Mesendoderm (in vitro differentiated cells): ENCODE measurements around the gene JAML. TPM values are rescaled to one million over a fixed set of nuclear protein-coding genes. Genes with fewer than 3 reads are reported as not detected.

ENCODE experiments used
- DNase-seq: peaks from one replicate; pipeline ENCODE4 v3.0.0; 2013
- H2AK5ac ChIP-seq: 2 replicates; pipeline ENCODE4 v1.6.1; 2013; ENCODE audit warnings: low read length, inconsistent platforms
- H2BK120ac ChIP-seq: 2 replicates; pipeline ENCODE4 v1.6.1; 2013; ENCODE audit warnings: low read depth, mild to moderate bottlenecking, low read length, moderate library complexity, mixed read lengths
- H2BK15ac ChIP-seq: replicated peaks from 2 replicates; pipeline ENCODE4 v1.6.1; 2013; ENCODE audit warnings: low read depth, mild to moderate bottlenecking, moderate library complexity
- H2BK5ac ChIP-seq: 2 replicates; pipeline ENCODE4 v1.6.1; 2013; ENCODE audit warnings: low read length, inconsistent platforms
- H3K18ac ChIP-seq: 2 replicates; pipeline ENCODE4 v1.6.1; 2013; ENCODE audit warnings: mild to moderate bottlenecking, low read length, mixed read lengths
- H3K23ac ChIP-seq: one replicate; pipeline ENCODE4 v1.6.1; 2013; ENCODE audit warnings: low read length
- H3K27ac ChIP-seq: 2 replicates; pipeline ENCODE4 v1.5.1; 2013; ENCODE audit warnings: low read depth, mild to moderate bottlenecking, inconsistent platforms, low read length, moderate library complexity
- H3K27me3 ChIP-seq: 2 replicates; pipeline ENCODE4 v1.6.1; 2013; ENCODE audit warnings: low read length, control low read depth, mild to moderate bottlenecking, inconsistent platforms; ENCODE audit not compliant: insufficient read depth, poor library complexity
- H3K36me3 ChIP-seq: 2 replicates; pipeline ENCODE4 v1.6.1; 2013; ENCODE audit warnings: low read length, inconsistent platforms; ENCODE audit not compliant: control insufficient read depth, insufficient read depth
- H3K4ac ChIP-seq: one replicate; pipeline ENCODE4 v1.6.1; 2013; ENCODE audit warnings: low read depth, mild to moderate bottlenecking, low read length, moderate library complexity
- H3K4me1 ChIP-seq: 2 replicates; pipeline ENCODE4 v1.6.1; 2013; ENCODE audit warnings: low read depth, low read length, inconsistent platforms; ENCODE audit not compliant: control insufficient read depth
- H3K4me2 ChIP-seq: 2 replicates; pipeline ENCODE4 v1.6.1; 2013; ENCODE audit warnings: low read length
- H3K4me3 ChIP-seq: 2 replicates; pipeline ENCODE4 v1.5.1; 2013; ENCODE audit warnings: mild to moderate bottlenecking, low read length
- H3K56ac ChIP-seq: one replicate; pipeline ENCODE4 v1.6.1; 2013; ENCODE audit warnings: low read length
- H3K79me1 ChIP-seq: 2 replicates; pipeline ENCODE4 v1.6.1; 2013; ENCODE audit warnings: low read length, inconsistent platforms
- H3K79me2 ChIP-seq: 2 replicates; pipeline ENCODE4 v1.6.1; 2013; ENCODE audit warnings: mild to moderate bottlenecking, low read length; ENCODE audit not compliant: control insufficient read depth, insufficient read depth
- H3K9ac ChIP-seq: 2 replicates; pipeline ENCODE4 v1.6.1; 2013; ENCODE audit warnings: low read length, inconsistent platforms
- H4K5ac ChIP-seq: one replicate; pipeline ENCODE4 v1.6.1; 2013; ENCODE audit warnings: low read length
- H4K8ac ChIP-seq: one replicate; pipeline ENCODE4 v1.6.1; 2013; ENCODE audit warnings: low read depth, mild to moderate bottlenecking, control low read depth, low read length, moderate library complexity
- WGBS: extraction: QIAGEN DNeasy Blood & Tissue Kit; methylation state at CpG from one replicate; pipeline ENCODE4 v1.1.7; 2013; ENCODE audit warnings: low lambda C conversion rate, missing lambda C conversion rate; ENCODE audit not compliant: insufficient coverage; ENCODE audit errors: extremely low coverage; 5-methylcytosine and 5-hydroxymethylcytosine counted together
- polyA plus RNA-seq, 2 experiments: library from polyadenylated mRNA; stranded (reverse); fragments of 200-250 nt; gene quantifications; one replicate each; pipeline ENCODE4 v1.2.3, GENCODE V29; 2013

JAML gene, protein sequence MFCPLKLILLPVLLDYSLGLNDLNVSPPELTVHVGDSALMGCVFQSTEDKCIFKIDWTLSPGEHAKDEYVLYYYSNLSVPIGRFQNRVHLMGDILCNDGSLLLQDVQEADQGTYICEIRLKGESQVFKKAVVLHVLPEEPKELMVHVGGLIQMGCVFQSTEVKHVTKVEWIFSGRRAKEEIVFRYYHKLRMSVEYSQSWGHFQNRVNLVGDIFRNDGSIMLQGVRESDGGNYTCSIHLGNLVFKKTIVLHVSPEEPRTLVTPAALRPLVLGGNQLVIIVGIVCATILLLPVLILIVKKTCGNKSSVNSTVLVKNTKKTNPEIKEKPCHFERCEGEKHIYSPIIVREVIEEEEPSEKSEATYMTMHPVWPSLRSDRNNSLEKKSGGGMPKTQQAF
- polyA plus RNA-seq (2013, experiment 1 of 2) = 0.14 TPM
- polyA plus RNA-seq (2013, experiment 2 of 2) = 0.20 TPM

DNA sequence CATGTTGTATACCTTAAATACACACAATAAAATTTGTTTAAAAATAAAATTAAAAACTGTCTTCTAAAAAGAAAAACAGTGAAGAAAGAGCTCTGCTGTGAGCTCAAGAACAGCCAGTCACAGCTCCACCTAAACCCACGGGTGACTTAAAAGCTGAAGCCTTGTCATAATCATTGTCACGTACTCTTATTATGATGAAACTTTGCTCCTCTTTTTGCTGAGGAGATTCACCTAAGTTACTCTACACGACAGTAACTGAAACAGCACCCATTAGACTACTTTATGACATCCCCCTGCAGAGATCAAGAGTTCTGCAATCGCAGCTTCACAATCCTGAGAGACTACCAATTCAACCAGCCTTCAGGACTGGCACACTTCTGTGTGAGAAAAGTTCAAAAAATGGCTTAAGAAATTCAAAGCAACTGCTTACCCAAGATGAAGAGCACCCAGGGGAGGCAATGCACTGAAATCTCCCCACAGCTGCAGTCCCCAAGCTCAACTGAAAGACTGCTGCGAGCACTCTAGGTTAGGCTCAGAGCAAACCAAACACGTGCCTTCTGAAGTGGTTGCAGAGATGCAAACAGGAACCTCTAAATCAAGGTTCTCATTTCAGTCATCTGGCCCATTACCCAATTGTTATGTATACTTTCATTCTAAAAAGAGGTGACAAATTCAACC, at the start of gene JAML:
JAML (minus strand) TSS at position 501 of the 678 bp plus-strand sequence. CDS start 10,145 bp downstream, outside the sequence.
- no peak within 1 kb of the TSS for H3K18ac ChIP-seq
- H2AK5ac ChIP-seq = no peak within 1 kb of the TSS
- H3K23ac ChIP-seq = no peak within 1 kb of the TSS
- H3K4me3 ChIP-seq = no peak within 1 kb of the TSS
- no peaks in the 10 kb centered on the region for H3K79me2 ChIP-seq
- no peak within 1 kb of the TSS for H4K5ac ChIP-seq
- H3K36me3 ChIP-seq = no peaks in the 10 kb centered on the region
- H3K79me1 ChIP-seq = no peaks in the 10 kb centered on the region
- no peak within 1 kb of the TSS for H3K9ac ChIP-seq
- no CpG with 5 or more reads among the region's 6 CpGs for WGBS
- H3K27me3 ChIP-seq = no peaks in the 10 kb centered on the region
- DNase-seq = no peak
- H4K8ac ChIP-seq = no peak within 1 kb of the TSS
- no peaks in the 10 kb centered on the region for H3K4me1 ChIP-seq
- H3K56ac ChIP-seq = no peak within 1 kb of the TSS
- H2BK15ac ChIP-seq = no peak within 1 kb of the TSS
- no peak within 1 kb of the TSS for H3K4me2 ChIP-seq
- no peak within 1 kb of the TSS for H2BK5ac ChIP-seq
- no peak within 1 kb of the TSS for H3K4ac ChIP-seq
- H2BK120ac ChIP-seq = no peak within 1 kb of the TSS
- no peak within 1 kb of the TSS for H3K27ac ChIP-seq

GRCh38 chr11:118274186-118274585, 49.4 kb upstream of the JAML start:
- Histone ChIP-seq H3K4me3 (no peak overlapping the region), H3K4me2 (no peak overlapping the region), H3K9ac (no peak overlapping the region), H3K27me3 (no peaks in the 10 kb centered on the region), H3K56ac (no peak overlapping the region), H4K8ac (no peak overlapping the region), H2AK5ac (no peak overlapping the region), H3K23ac (no peak overlapping the region), H3K4ac (no peak overlapping the region), H2BK5ac (no peak overlapping the region), H2BK120ac (no peak overlapping the region), H3K79me2 (no peaks in the 10 kb centered on the region), H3K79me1 (no peaks in the 10 kb centered on the region), H2BK15ac (no peak overlapping the region), H3K36me3 (no peaks in the 10 kb centered on the region), H3K27ac (no peak overlapping the region), H3K18ac (no peak overlapping the region), H3K4me1 (no peaks in the 10 kb centered on the region), H4K5ac (no peak overlapping the region)
- DNase-seq = no peak
- WGBS = no CpG with 5 or more reads among the region's 2 CpGs

GRCh38 chr11:118272001-118272400, 47.2 kb upstream of the JAML start:
- Histone ChIP-seq H3K36me3 (no peaks in the 10 kb centered on the region), H3K4me2 (no peak overlapping the region), H3K18ac (no peak overlapping the region), H2BK15ac (no peak overlapping the region), H3K23ac (no peak overlapping the region), H4K5ac (no peak overlapping the region), H2BK5ac (no peak overlapping the region), H4K8ac (no peak overlapping the region), H3K79me2 (no peaks in the 10 kb centered on the region), H3K4me1 (no peaks in the 10 kb centered on the region), H2AK5ac (no peak overlapping the region), H2BK120ac (no peak overlapping the region), H3K4me3 (no peak overlapping the region), H3K4ac (no peak overlapping the region), H3K79me1 (no peaks in the 10 kb centered on the region), H3K27me3 (no peaks in the 10 kb centered on the region), H3K9ac (no peak overlapping the region), H3K56ac (no peak overlapping the region), H3K27ac (no peak overlapping the region)
- WGBS = no CpG with 5 or more reads among the region's 2 CpGs
- DNase-seq = no peak

GRCh38 chr11:118267486-118267885, 42.7 kb upstream of the JAML start:
- Histone ChIP-seq H3K18ac (no peak overlapping the region), H3K27ac (no peak overlapping the region), H3K79me1 (no peaks in the 10 kb centered on the region), H3K79me2 (no peaks in the 10 kb centered on the region), H3K56ac (no peak overlapping the region), H3K4me2 (no peak overlapping the region), H3K36me3 (no peaks in the 10 kb centered on the region), H3K4me1 (peaks cover 4% of the 10 kb centered on the region), H2AK5ac (no peak overlapping the region), H2BK120ac (no peak overlapping the region), H3K23ac (no peak overlapping the region), H2BK5ac (no peak overlapping the region), H3K4me3 (no peak overlapping the region), H2BK15ac (no peak overlapping the region), H3K27me3 (peaks cover 7% of the 10 kb centered on the region), H3K9ac (no peak overlapping the region), H4K5ac (no peak overlapping the region), H4K8ac (no peak overlapping the region), H3K4ac (no peak overlapping the region)
- no CpG with 5 or more reads among the region's 4 CpGs for WGBS
- no peak for DNase-seq

- DNase-seq = no peak
- Histone ChIP-seq H3K18ac (no peak overlapping the region), H3K79me2 (no peaks in the 10 kb centered on the region), H3K23ac (no peak overlapping the region), H3K79me1 (no peaks in the 10 kb centered on the region), H4K8ac (no peak overlapping the region), H3K27ac (no peak overlapping the region), H3K4me3 (no peak overlapping the region), H2AK5ac (no peak overlapping the region), H3K4me1 (peaks cover 4% of the 10 kb centered on the region), H3K27me3 (peaks cover 7% of the 10 kb centered on the region), H2BK15ac (no peak overlapping the region), H3K56ac (no peak overlapping the region), H2BK5ac (no peak overlapping the region), H2BK120ac (no peak overlapping the region), H3K36me3 (no peaks in the 10 kb centered on the region), H4K5ac (no peak overlapping the region), H3K4me2 (no peak overlapping the region), H3K4ac (no peak overlapping the region), H3K9ac (no peak overlapping the region)
- no CpG with 5 or more reads among the region's 1 CpG for WGBS
These were observed 41.1 kb upstream of the JAML start for GRCh38 chr11:118265954-118266353.
